GM21390 (cell line): Measurements from ENCODE around the gene KCNN3.

ENCODE experiments used
- ATAC-seq: cut with Tn5 transposase; IDR thresholded peaks from one replicate; pipeline ENCODE4 v1.9.1; 2021; ENCODE audit not compliant: unreplicated experiment

Gene KCNN3

GRCh38 chr1:154797175-154797574 lies 72.9 kb downstream of the KCNN3 start:
- ATAC-seq, result no peak

GRCh38 chr1:154796303-154796892 lies 73.7 kb downstream of the KCNN3 start:
- ATAC-seq, result no peak

- no peak for ATAC-seq
Measured at GRCh38 chr1:154794608-154795007, 75.5 kb downstream of the KCNN3 start.

GRCh38 chr1:154793685-154794084 lies 76.4 kb downstream of the KCNN3 start:
- no peak for ATAC-seq

- no peak for ATAC-seq
Measured at GRCh38 chr1:154792899-154793298, 77.2 kb downstream of the KCNN3 start.

GRCh38 chr1:154791292-154792166 lies 78.6 kb downstream of the KCNN3 start:
- ATAC-seq, result peak; percentile 85

- no peak for ATAC-seq
Measured at GRCh38 chr1:154788886-154789285, 81.2 kb downstream of the KCNN3 start.

- ATAC-seq, result no peak
Measured at GRCh38 chr1:154788110-154788870, 81.8 kb downstream of the KCNN3 start.

- ATAC-seq, result no peak
Measured at GRCh38 chr1:154786804-154787570, 83.1 kb downstream of the KCNN3 start.

- ATAC-seq, result no peak
Measured at GRCh38 chr1:154784924-154785531, 85.1 kb downstream of the KCNN3 start.

GRCh38 chr1:154784416-154784815 lies 85.7 kb downstream of the KCNN3 start:
- ATAC-seq, result no peak

GRCh38 chr1:154783976-154784375 lies 86.1 kb downstream of the KCNN3 start:
- ATAC-seq, result no peak

- ATAC-seq, result no peak
Measured at GRCh38 chr1:154780541-154780940, 89.5 kb downstream of the KCNN3 start.

GRCh38 chr1:154779551-154780189 lies 90.4 kb downstream of the KCNN3 start:
- no peak for ATAC-seq

GRCh38 chr1:154778944-154779343 lies 91.1 kb downstream of the KCNN3 start:
- ATAC-seq, result no peak

- no peak for ATAC-seq
Measured at GRCh38 chr1:154778275-154778674, 91.8 kb downstream of the KCNN3 start.

- no peak for ATAC-seq
Measured at GRCh38 chr1:154777781-154778180, 92.3 kb downstream of the KCNN3 start.

- no peak for ATAC-seq
Measured at GRCh38 chr1:154777154-154777553, 92.9 kb downstream of the KCNN3 start.

- no peak for ATAC-seq
Measured at GRCh38 chr1:154775621-154776605, 94.2 kb downstream of the KCNN3 start.
